Small intestine (tissue), 7 donors: ENCODE measurements around the gene PDK2. TPM values are rescaled to one million over a fixed set of nuclear protein-coding genes. Genes with fewer than 3 reads are reported as not detected.

Source experiments
- DNase-seq, 2 donors: peaks; one replicate each; pipeline versions ENCODE4 v3.0.0 to v3.0.0-alpha.2; 2013
- FAIRE-seq: peaks from 2 replicates; lab custom pipeline; 2012; peaks lifted over from hg19 to GRCh38; lab: Jason Lieb, UNC
- H3K27ac ChIP-seq, 3 donors: one replicate each; pipeline ENCODE4 v1.5.1; 2013; ENCODE audit warnings: low read length in 2 of 3, mild to moderate bottlenecking in 2 of 3, control low read depth in 1 of 3, inconsistent platforms in 1 of 3, low read depth in 1 of 3, moderate library complexity in 1 of 3
- H3K27me3 ChIP-seq, 3 donors: one replicate each; pipeline ENCODE4 v1.6.1; 2013; ENCODE audit warnings: low read length in 3 of 3, inconsistent platforms in 1 of 3; ENCODE audit not compliant: control insufficient read depth in 3 of 3, insufficient read depth in 3 of 3
- H3K36me3 ChIP-seq, 3 donors: one replicate each; pipeline ENCODE4 v1.6.1; 2013; ENCODE audit warnings: low read length in 3 of 3, inconsistent platforms in 1 of 3, low read depth in 1 of 3, mild to moderate bottlenecking in 1 of 3, moderate library complexity in 1 of 3; ENCODE audit not compliant: control insufficient read depth in 3 of 3, insufficient read depth in 2 of 3
- H3K4me1 ChIP-seq, 3 donors: one replicate each; pipeline ENCODE4 v1.6.1; 2013; ENCODE audit warnings: low read length in 2 of 3, inconsistent platforms in 1 of 3, low read depth in 1 of 3, mild to moderate bottlenecking in 1 of 3, moderate library complexity in 1 of 3; ENCODE audit not compliant: control insufficient read depth in 3 of 3, insufficient read depth in 2 of 3
- H3K4me3 ChIP-seq, 3 donors: one replicate each; pipeline ENCODE4 v1.5.1; 2013; ENCODE audit warnings: low read length in 3 of 3, control low read depth in 1 of 3, inconsistent platforms in 1 of 3, low read depth in 1 of 3, mild to moderate bottlenecking in 1 of 3, moderate library complexity in 1 of 3
- H3K9me3 ChIP-seq, 2 donors: one replicate each; pipeline ENCODE4 v1.6.1; 2013; ENCODE audit warnings: low read depth in 1 of 2, low read length in 1 of 2; ENCODE audit not compliant: control insufficient read depth in 2 of 2, insufficient read depth in 1 of 2
- WGBS, 3 donors: extraction: QIAGEN DNeasy Blood & Tissue Kit; methylation state at CpG; one replicate each; pipeline ENCODE4 v1.1.7; 2013; 5-methylcytosine and 5-hydroxymethylcytosine counted together
- polyA plus RNA-seq, 4 donors: library from polyadenylated mRNA; stranded (reverse) in 3 of 4; unstranded in 1 of 4; fragments of 200-250 nt in 3 of 4; fragments of 120-200 nt in 1 of 4; gene quantifications; one replicate each; pipeline versions ENCODE4 v1.2.1 to v1.2.3, GENCODE V29; 2013
- donor health status: healthy with polysubstance abuse.
- donor health status: control.
- donor health status: control.
- donor health status: Bipolar disorder and iron deficiency.
- donor health status: healthy.

Gene PDK2
- polyA plus RNA-seq, 4 donors: 27.2 to 125 (median 36.8) TPM

GRCh38 chr17:50049636-50050035 is 45.5 kb upstream of the PDK2 start:
- no peaks in the 10 kb centered on the region for H3K9me3 ChIP-seq
- H3K27ac ChIP-seq: no peak overlapping the region
- FAIRE-seq (no peak), DNase-seq (no peak)
- peaks cover 2 to 36% (median 5%) of the 10 kb centered on the region in 3 donors for H3K4me1 ChIP-seq
- H3K36me3 ChIP-seq: no peaks in the 10 kb centered on the region
- H3K4me3 ChIP-seq: no peak overlapping the region
- no peaks in the 10 kb centered on the region for H3K27me3 ChIP-seq
- WGBS, 3 donors: 27 to 61% (median 43%) methylated on average over 3 of the region's 3 CpGs

DNA sequence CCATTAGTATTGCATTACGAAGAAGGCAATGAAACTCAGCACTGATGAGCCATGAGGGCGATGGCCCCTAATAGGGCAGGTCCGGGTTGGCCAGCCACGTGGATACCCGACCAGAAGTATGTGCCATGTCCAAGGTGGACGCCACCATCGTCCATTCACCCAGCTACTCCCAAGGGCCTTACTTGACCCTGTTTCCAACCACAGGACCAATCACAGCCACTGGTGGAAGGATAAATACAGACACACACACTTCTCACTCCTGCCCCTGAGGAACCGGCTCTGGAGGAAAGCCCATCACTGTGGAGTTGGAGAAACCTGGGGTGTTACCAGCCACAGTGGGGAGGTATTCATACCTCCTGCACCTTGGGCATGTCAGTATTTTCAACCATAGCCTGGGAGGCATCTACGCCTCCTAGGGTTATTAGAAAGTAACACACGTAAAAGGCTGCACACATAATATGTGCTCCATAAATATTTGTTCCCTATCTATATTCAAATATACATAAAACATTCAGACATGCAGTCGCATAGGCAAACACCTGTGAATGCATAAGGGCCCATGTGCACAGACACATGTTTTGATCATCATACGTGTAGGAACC is 44.6 kb upstream of the PDK2 start:
- Histone ChIP-seq H3K9me3 (no peaks in the 10 kb centered on the region), H3K4me1 (peaks cover 2 to 41% (median 5%) of the 10 kb centered on the region in 3 donors), H3K27me3 (no peaks in the 10 kb centered on the region), H3K36me3 (no peaks in the 10 kb centered on the region), H3K4me3 (no peak overlapping the region), H3K27ac (no peak overlapping the region)
- 90 to 94% (median 92%) methylated on average over 12 of the region's 12 CpGs for WGBS, 3 donors
- DNase-seq (no peak), FAIRE-seq (no peak)

GRCh38 chr17:50051082-50051576 is 44.0 kb upstream of the PDK2 start:
- no peaks in the 10 kb centered on the region for H3K27me3 ChIP-seq
- peak overlapping the region in 2 of 3 donors; percentile 29 to 55 for H3K27ac ChIP-seq
- H3K4me3 ChIP-seq: no peak overlapping the region
- H3K4me1 ChIP-seq: peaks cover 2 to 41% (median 5%) of the 10 kb centered on the region in 3 donors
- H3K36me3 ChIP-seq: no peaks in the 10 kb centered on the region
- H3K9me3 ChIP-seq: no peaks in the 10 kb centered on the region
- FAIRE-seq (no peak), DNase-seq (peak; percentile 48 to 77)
- 30 to 69% (median 62%) methylated on average over 2 to 4 of the region's 4 CpGs for WGBS, 3 donors

- H3K4me1 ChIP-seq: peaks cover 2 to 41% (median 5%) of the 10 kb centered on the region in 3 donors
- WGBS, 3 donors: 76 to 87% (median 86%) methylated on average over 2 of the region's 2 CpGs
- no peaks in the 10 kb centered on the region for H3K9me3 ChIP-seq
- H3K36me3 ChIP-seq: no peaks in the 10 kb centered on the region
- FAIRE-seq (no peak), DNase-seq (no peak)
- H3K27me3 ChIP-seq: no peaks in the 10 kb centered on the region
- peak overlapping the region in 2 of 3 donors; percentile 29 to 55 for H3K27ac ChIP-seq
- H3K4me3 ChIP-seq: no peak overlapping the region
Observed at GRCh38 chr17:50051606-50052005, 43.5 kb upstream of the PDK2 start.

GRCh38 chr17:50052241-50052796 is 42.8 kb upstream of the PDK2 start:
- no peaks in the 10 kb centered on the region for H3K27me3 ChIP-seq
- peaks cover 2 to 46% (median 4%) of the 10 kb centered on the region in 3 donors for H3K4me1 ChIP-seq
- no peak overlapping the region for H3K27ac ChIP-seq
- DNase-seq (no peak), FAIRE-seq (no peak)
- H3K4me3 ChIP-seq: no peak overlapping the region
- H3K36me3 ChIP-seq: no peaks in the 10 kb centered on the region
- no peaks in the 10 kb centered on the region for H3K9me3 ChIP-seq
- 79 to 90% (median 81%) methylated on average over 6 of the region's 6 CpGs for WGBS, 3 donors

DNA sequence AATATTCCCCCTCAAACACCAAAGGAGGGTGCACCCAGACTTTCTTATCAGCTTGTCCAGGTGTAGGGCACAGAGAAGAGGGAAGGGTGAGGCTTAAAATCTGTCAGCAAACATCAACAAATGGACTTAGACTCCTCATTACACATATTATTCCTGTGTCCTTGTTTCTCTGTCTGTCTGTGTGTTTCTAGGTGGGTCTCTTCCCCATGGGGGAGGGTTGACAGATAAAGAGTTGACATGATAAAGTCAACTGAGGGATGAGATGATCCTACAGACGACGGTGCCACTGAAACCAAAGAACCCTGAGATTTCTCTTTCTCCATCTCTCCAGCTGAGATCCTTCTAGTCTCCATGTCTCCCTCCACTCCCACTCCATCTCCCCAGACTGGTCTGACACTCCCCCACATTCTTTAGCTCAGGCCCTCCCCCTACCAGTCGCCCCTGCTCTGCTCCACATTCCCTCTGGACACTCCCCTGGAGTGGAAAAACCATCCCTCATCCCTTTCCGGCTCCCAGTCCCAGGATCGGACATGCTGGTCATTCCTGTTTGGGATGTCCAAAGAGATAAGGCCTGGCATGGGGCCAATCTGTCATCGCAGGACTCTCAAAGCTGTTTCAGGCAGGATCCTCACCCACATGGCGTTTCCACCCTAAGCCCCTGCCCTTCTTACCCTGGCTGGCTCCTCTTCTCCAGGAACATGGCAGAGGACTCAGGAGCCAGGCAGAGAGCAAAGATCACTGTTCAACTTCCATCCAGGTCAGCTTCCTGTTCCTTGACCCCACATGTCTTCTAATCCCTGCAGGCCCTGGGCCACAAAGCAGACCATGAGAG is 42.1 kb upstream of the PDK2 start:
- FAIRE-seq (no peak), DNase-seq (peak; percentile 25 to 44)
- Histone ChIP-seq H3K36me3 (peaks cover 0 to 3% (median 0%) of the 10 kb centered on the region in 3 donors), H3K27me3 (no peaks in the 10 kb centered on the region), H3K4me3 (no peak overlapping the region), H3K27ac (no peak overlapping the region), H3K4me1 (peaks cover 0 to 53% (median 2%) of the 10 kb centered on the region in 3 donors), H3K9me3 (no peaks in the 10 kb centered on the region)
- WGBS, 3 donors: 67 to 78% (median 69%) methylated on average over 7 of the region's 7 CpGs

- Histone ChIP-seq H3K4me3 (no peak overlapping the region), H3K36me3 (peaks cover 0 to 8% (median 0%) of the 10 kb centered on the region in 3 donors), H3K4me1 (peaks cover 2 to 58% (median 2%) of the 10 kb centered on the region in 3 donors), H3K27me3 (no peaks in the 10 kb centered on the region), H3K27ac (no peak overlapping the region), H3K9me3 (no peaks in the 10 kb centered on the region)
- no peak for DNase-seq
- 52 to 66% (median 62%) methylated on average over 3 of the region's 3 CpGs for WGBS, 3 donors
- FAIRE-seq: no peak
Observed at GRCh38 chr17:50053654-50053960, 41.5 kb upstream of the PDK2 start.

DNA sequence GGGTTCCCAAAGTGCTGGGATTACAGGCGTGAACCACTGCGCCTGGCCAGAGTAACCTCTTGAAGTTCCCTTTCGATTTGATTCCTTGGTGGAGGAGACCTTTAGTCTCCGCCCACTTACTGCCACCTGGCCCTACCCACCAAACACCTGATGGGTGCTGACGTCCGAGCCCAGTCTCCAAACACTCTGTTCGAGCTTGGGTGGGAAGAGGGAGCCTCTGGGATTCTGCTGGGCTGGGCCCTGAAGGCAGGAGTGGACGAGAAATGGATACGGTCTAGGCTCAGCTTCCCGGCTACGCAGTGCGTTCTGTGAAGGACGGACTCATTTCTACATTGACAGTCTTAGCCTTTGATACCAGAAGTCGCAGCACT is 40.1 kb upstream of the PDK2 start:
- Histone ChIP-seq H3K4me1 (peaks cover 4 to 73% (median 11%) of the 10 kb centered on the region in 3 donors), H3K4me3 (peak overlapping the region; percentile 45 to 97 (median 78)), H3K27me3 (no peaks in the 10 kb centered on the region), H3K27ac (peak overlapping the region; percentile 93 to 99 (median 98)), H3K9me3 (no peaks in the 10 kb centered on the region), H3K36me3 (peaks cover 0 to 18% (median 0%) of the 10 kb centered on the region in 3 donors)
- FAIRE-seq: no peak
- DNase-seq: peak; percentile 92 to 95
- WGBS, 3 donors: 3 to 7% (median 6%) methylated on average over 14 of the region's 14 CpGs
